ENCODE data around the gene FRYL.

DNA sequence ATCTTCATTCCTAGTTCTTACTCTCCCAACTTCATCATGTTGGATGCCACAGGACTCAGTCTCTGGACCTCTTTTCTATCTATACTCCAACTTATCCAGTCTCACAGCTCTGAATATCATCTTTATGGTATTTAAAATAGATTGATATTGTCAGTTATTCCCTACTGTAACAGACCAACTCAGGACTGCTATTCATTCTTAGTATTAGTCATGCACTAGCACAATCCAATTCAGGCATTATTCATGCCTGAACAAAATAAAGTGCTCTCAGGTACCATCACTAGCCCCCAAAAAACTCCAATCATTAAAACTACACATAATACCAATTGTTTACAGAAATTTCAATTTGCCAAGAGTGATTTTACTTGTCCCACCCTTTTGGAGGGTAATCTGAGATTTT lies 37.7 kb downstream of the FRYL start:
- TF ChIP-seq, protein P1, sequence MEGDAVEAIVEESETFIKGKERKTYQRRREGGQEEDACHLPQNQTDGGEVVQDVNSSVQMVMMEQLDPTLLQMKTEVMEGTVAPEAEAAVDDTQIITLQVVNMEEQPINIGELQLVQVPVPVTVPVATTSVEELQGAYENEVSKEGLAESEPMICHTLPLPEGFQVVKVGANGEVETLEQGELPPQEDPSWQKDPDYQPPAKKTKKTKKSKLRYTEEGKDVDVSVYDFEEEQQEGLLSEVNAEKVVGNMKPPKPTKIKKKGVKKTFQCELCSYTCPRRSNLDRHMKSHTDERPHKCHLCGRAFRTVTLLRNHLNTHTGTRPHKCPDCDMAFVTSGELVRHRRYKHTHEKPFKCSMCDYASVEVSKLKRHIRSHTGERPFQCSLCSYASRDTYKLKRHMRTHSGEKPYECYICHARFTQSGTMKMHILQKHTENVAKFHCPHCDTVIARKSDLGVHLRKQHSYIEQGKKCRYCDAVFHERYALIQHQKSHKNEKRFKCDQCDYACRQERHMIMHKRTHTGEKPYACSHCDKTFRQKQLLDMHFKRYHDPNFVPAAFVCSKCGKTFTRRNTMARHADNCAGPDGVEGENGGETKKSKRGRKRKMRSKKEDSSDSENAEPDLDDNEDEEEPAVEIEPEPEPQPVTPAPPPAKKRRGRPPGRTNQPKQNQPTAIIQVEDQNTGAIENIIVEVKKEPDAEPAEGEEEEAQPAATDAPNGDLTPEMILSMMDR (conservative IDR thresholded peaks at IDR 0.05; ENCODE audit: low read depth, low read length): no peak
- TF ChIP-seq EZH2phosphoT487 (IDR thresholded peaks at IDR 0.05; ENCODE audit: borderline replicate concordance, low read length): no peak
- no peak for TF ChIP-seq EZH2 (IDR thresholded peaks at IDR 0.05; ENCODE audit: low read length, unreplicated experiment)

Data from PC-3 (cell line).